Renal cortex interstitium (tissue), 11 donors: ENCODE measurements around the gene EI24. TPM values are rescaled to one million over a fixed set of nuclear protein-coding genes. Genes with fewer than 3 reads are reported as not detected.
"Not testable (repeated sequence)": the region's sequence is repeated elsewhere in the genome, so short reads cannot be mapped to it uniquely, and the experiment has no call there.

Source experiments
- DNase-seq, 11 donors: peaks; one replicate each; pipeline ENCODE4 v3.0.0-alpha.2; 2013; ENCODE audit warnings: low read depth in 9 of 11, low spot score in 4 of 11; ENCODE audit errors: extremely low read depth in 1 of 11
- polyA plus RNA-seq, 3 donors: library from polyadenylated mRNA; unstranded; fragments of 120-200 nt; gene quantifications; one replicate each; pipeline ENCODE4 v1.2.1, GENCODE V29; 2013; ENCODE audit not compliant: insufficient read length in 3 of 3

Gene EI24
- polyA plus RNA-seq, 3 donors, result 117 to 120 (median 120) TPM

DNA sequence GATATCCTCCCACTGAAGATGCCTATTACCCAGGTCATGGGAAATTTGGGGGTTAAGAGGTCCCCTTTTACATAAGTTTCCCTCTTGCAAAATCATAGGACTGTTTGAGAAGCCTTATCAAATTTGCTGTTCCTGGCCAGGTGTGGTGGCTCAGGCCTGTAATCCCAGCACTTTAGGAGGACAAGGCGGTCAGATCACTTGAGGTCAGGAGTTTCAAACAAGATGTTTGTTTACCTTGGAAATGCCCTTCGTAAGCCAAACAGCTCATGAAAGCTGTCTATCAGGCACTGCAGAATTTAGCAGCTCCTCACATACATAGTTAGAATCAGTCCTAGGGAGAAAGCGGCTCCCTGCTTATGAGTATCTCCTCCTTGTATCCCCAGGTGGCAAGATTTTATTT is 4.9 kb upstream of the EI24 start:
- no peak for DNase-seq

DNA sequence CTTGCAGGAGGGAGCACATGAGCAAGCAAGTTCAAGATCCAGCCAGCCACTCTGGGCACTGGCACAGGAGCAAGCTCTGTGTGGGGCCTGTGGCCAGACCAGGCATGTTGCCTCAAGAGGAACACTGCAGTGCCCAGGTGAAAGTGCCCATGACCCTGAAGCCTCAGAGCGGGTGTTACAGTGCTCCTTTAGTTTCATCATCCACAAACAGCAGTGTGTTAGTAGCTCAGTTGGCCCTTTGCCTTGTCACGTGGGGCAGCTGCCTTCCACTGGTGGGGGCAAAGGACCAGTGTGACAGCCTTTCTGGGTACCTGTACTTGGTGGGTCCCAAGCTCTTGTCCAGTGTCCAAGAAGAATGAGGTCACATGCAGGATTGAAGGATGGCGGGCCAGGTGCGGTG is 3.0 kb upstream of the EI24 start:
- no peak for DNase-seq

DNA sequence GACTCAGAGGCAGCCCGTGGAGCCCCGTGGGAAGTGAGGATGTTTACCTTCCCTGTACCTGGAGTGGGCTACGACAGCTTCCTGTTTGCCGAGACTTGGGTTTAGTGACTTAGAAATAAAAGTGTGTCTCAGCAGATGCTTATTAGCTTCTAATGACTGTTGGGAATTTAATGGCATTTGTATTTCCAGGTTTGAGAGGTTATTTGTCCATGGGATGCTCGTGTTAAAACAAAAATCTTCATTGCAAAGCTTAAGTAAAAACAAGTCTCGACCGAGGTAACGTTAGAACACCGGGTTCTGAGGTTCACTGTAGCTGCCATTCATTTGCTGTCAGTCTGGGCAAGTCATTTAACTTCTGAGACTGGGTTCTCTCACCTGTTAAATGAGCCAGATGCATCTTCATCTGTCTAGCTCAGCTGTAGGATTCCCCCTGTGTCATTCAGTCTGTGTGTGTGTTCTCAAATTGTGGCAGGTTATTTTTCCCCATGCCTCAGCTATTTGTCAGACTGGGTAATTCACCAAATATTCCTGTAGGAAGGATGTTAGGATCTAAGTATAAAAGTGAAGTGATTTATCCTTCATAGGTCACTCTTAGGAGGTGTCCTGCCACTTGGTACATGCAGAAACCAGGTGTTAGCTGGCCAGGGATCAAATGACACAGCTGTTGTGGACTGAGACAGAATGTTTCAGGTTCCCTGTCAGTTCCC is 791 bp downstream of the EI24 start:
- peak in 2 of 11 donors; percentile 7 to 17 for DNase-seq

DNA sequence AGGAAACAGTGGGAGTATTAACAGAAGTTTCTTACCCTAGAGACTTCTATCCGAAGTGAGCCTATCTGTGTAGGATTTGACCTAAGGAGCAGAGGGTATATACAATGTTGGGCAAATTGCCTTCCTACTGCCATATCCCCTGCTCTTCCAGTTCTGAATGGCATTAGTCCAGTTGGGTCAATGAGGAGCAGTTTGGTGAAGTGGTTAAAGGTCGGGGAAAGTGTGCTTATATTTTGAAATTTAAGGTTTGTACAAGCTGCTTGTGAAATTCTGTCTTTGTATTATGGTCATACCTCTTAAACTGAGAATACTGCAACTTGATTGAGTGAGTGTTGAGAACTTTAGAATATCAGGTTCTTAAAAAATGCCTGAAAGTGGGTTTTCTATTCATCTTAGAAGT is 1.7 kb downstream of the EI24 start:
- no peak for DNase-seq

DNA sequence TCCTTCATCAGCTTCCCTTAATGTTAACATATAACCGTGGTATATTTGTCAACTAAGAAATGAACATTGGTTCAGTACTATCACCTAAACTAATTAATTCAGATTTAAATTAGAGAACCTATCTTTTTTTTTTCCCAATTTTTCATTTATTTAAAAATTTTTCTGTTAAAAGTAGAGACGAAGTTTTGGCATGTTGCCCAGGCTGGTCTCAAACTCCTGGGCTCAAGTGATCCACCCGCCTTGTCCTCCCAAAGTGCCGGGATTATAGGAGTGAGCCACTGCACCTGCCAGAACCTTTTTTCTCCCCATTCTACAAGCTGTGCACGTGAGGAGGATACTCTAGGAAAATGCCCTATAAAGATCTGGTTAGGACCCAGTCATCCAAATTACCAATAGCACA is 3.6 kb downstream of the EI24 start:
- DNase-seq, result no peak

DNA sequence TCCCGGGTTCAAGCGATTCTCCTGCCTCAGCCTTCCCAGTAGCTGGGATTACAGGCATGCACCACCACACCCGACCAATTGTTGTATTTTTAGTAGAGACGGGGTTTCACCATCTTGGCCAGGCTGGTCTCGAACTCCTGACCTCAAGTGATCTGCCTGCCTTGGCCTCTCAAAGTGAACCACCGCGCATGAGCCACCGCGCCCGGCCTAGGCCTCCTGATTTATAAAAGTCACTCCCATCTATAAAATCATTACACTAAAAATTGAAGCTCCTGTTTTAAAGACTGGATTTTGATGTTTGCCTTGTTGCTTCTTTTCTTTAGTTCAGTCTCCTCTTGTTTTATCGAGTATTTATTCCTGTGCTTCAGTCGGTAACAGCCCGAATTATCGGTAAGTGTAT is 7.9 kb downstream of the EI24 start:
- DNase-seq, result not testable (repeated sequence)

DNA sequence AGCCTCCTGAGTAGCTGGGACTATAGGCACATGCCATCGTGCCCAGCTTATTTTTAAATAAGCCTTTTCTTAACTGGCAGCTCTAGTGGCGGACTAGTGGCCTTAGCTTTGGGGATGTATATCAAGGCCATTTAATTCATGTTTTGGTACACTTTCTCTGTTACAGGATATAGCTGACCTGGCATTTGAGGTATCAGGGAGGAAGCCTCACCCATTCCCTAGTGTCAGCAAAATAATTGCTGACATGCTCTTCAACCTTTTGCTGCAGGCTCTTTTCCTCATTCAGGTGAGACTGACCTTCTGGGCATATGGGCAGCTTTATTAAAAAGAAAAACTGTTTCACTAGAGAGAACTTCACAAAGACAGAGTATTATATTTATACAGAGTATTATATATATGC is 9.5 kb downstream of the EI24 start:
- no peak for DNase-seq

DNA sequence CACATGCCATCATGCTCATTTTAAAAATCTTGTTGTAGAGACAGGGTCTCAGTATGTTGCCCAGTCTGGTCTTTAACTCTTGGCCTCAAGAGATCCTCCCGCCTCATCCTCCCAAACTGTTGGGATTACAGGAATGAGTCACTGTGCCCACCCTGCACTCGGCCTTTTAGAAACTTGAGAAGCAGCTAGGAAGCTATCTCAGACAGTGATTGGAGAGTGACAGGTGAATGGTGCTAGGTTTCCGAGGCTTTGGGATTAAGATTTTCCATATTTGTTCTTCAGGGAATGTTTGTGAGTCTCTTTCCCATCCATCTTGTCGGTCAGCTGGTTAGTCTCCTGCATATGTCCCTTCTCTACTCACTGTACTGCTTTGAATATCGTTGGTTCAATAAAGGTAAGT is 10.5 kb downstream of the EI24 start:
- DNase-seq, result no peak

DNA sequence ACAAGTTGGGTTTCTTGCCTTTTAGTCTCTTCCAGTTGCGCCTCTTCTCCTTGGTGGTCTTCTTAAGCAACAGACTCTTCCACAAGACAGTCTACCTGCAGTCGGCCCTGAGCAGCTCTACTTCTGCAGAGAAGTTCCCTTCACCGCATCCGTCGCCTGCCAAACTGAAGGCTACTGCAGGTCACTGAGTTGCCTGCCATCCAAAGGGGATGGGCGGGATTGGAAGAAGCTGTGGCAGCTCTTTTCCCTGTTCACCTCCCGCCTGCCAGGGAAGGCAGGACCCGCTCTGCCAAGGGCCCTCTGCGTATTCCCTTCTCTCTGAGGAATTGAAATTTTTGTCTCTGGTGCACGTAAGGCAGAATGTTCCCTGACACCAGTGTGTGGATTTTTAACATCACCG is 14.2 kb downstream of the EI24 start:
- DNase-seq, result no peak

DNA sequence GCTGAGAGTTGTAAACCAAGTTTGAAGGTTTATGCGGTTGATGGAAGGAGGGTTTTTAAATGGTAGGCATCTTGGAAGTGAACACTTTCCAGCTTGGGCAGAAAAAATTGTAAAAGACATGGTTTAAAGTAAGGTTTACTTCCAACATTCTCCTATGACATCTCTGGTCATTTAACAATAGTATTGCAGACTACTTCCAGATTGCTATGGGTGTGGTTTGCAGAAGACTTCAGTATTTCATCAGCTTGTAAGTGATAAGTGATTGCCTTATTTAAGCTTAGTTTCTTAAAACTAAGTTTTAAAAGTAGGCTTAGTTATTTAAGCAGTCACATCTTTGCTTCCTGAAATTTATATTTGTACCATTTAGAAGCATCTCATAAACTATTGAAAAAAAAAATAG is 16.2 kb downstream of the EI24 start:
- no peak for DNase-seq

DNA sequence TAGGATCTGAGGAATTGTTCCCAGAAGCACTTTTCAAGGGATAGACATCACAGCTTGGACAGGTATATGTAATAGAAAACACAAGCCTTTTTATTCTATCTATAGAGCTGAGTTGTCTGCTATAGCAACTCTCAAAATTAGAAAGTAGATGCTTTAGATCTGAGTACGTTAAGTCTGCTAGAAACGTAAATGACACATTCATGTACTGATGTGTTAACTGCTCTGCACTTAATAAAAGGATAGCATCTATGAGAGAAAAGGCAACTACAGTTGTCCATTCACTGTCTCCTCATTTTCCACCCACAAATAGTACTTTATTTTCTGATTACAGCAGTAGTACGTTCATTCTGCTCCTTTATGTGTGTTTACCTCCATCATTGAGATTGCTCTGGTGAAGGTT is 17.3 kb downstream of the EI24 start:
- DNase-seq, result no peak

DNA sequence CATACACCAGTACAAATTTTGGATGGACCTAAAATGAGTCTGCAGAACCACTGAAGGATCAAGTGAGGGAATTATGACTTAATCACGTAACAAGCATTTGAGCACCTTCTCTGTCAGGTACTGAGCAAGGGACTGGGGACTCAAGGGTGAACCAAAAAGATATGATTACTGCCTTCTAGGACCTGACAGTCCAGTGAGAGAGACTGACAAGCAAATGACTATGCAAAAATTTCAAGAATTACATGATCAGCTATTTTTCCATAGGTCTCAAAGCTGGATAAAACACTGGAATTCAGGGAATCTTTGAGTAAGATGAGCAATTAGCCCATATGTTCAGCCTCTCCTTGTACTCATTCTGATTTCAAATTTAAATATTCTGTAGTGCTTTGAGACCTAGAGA is 18.2 kb downstream of the EI24 start:
- no peak for DNase-seq

DNA sequence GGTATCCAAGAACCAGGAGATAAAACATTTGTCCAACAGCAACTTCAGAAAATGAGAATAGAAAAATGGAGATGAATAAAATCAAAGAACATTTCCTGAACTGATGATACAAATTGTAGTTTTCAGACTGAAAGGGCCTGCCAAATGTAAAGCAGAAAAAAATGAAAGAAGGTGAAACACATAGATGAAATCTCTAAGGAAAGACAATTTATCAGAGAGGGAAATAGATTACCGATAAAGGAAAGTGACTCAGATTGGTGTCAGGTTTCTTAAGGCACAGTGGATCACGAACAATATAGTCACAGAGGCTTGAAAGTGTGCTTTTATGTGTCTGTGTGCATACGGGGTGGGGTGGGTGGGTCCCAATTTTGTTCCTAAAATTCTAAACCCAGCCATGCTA is 19.2 kb downstream of the EI24 start:
- no peak for DNase-seq

DNA sequence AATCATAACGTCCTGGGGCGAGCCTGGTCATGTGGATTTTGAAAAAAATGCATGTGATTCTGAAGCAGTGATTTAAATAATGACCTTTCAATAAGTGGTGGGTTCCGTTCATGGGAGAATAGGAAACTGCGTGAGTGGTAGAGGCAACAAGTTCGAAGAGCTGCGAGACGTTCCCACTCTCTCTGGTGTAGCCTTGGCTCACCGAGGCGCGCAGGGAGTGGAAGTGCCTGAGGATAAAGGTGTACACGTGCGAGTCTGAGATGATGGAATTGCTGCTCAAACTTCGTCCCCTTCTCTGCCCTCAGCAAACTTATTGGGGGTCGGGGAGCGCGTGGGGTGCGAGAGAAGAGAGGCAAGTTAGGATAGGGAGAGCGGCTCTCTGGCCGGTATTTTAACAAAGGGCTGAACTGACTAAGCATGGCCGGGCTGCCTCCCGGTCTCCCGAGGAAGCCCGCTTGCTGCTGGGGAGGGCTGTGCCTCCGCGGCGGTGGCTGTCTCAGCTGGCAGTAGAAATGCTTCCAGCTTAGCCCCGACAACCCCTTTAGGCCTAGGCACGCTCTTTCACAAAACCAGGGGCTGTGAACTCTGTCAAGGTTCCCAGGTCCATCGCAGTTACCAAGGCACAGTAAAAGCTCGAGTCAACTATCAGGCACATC is 22.5 kb downstream of the EI24 start:
- peak in 6 of 11 donors; percentile 12 to 46 (median 20) for DNase-seq

DNA sequence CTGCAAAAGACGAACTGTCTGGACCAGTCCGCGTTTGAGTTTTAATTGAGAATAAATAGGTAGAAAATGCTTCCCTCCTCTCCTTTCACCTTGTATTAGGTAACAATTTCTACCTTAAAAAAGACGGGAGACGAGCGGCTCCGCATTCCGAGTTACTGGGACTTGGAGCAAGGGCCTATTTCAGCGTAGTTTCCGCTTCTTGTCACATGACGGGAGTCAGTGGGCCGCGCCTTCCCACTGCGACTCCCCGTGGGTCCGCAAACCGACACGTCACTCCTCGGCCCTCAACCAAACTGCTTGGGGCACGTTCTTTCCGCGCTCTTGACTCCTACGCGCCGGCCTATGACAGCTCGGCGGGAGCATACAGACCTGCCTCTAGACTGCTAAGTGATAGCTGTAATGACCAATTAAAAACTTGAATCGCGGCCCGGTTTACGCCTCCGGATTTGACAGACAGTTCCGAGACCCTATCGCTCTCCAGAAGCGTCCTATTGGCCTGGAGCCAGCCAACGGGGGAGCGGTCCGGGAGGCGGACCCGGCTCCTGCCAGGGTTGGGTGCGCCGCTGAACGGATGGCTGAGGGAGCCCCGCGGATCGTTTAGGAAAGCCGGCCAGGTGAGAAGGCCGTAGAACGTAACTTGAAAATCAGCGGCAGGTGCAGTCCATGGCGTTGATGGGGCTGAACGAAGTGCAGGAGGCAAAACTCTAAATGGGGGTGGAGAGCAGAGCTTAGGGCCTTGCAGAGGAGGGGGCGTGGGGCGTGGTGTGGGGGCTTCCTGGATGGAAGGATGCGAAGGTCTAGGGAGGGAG is 23.2 kb downstream of the EI24 start, which contains the start of gene STT3A:
STT3A (plus strand) TSS at position 548 of the 809 bp plus-strand sequence. CDS start 3,064 bp downstream, outside the sequence.
- peak; percentile 98 to 100 (median 99) for DNase-seq

DNA sequence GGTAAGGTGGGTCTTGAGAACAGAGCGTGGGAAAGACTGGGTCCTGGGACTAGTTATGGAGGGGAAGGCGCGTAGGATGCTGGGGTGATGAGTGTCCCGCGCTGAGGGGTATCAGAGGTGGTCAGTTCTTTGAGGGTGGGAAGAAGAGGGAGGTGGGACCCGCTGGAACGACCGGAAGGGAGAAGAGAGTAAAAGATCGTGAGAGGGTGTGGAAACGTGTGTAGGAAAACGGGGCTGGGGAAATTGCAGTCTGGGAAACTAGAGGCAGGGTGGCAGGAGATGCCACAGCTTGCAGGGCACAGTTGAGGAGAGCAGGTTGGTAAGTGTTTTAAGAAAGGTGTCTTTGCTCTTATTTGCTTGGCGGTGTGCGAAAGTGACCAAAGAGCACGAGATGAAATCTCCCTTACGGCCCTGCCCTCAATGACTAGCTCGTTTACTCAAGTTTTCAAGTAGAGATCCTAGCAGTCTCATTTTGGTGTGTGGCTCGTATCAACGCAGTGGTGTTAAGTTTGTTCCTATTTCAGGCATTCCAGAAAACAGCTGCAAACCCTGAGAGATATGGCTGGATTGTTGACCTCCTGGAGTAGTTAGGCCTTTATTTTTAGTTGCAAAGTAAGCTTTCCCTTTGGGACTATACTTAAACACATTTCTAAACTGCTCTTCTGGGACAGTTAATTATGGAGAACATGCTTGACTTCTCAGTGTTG is 24.0 kb downstream of the EI24 start:
- DNase-seq, result peak in 3 of 11 donors; percentile 2 to 7 (median 6)

DNA sequence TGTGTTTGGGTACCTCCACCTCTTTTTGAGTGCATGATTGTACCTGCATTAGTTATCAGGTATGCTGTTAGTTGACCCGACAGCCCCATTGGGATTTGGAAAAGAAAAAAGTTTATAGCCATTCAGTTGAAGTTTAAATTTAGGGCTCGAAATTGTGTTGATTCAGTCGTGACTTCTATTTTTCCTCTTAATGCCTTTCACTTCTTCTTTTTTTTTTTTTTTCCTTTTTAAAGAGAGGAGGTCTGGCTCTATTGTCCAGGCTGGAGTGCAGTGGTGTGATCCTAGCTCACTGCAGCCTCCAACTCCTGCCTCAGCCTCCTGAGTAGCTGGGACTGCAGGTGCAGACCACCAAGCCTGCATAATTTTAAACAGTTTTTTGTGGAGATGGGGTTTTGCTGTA is 25.7 kb downstream of the EI24 start:
- DNase-seq, result no peak

DNA sequence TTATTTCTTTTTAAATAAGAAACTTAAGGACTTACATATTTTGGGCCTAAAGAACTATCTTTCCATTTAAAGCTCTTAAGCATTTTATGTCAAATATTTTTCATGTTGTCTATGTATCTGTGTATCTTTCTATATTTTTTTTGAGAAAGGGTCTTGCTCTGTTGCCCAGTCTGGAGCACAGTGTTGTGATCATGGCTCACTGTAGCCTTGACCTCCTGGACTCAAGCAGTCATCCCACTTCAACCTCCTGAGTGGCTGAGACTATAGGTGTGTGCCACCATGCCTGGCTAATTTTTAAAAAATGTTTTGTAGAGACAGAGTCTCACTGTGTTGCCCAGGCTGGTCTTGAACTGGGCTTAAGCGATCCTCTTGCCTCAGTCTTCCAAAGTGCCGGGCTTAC is 31.4 kb downstream of the EI24 start:
- no peak for DNase-seq

DNA sequence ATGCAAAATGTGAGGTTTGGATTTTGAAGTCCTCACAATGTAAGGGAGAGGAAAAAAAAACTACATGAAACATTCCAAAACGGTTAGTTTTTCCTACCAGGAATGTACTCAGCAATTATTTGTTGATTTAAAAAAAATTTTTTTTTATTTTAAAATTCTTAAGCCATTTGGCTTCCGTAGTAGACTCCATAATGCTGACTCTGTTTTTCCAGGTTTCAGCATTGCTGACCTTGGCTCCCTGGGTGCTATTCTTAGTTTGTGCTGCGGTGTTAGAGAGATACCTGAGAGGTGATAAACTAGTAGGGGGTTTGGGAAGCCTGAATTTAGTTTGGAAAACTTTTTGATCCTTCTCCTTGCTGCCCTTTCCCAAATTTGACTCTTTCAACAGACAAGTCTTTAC is 33.9 kb downstream of the EI24 start:
- no peak for DNase-seq
